WERI-Rb-1 (cell line): Measurements from ENCODE around the gene SLC22A23.

ENCODE experiments used
- DNase-seq: peaks from one replicate; pipeline ENCODE4 v3.0.0-alpha.2; 2020
- H3K27ac ChIP-seq: fragments of 250-450 bp; sonication (Bioruptor Pico); 2 replicates; pipeline ENCODE4 v1.5.1; 2020; ENCODE audit warnings: mild to moderate bottlenecking, moderate library complexity
- H3K27me3 ChIP-seq: fragments of 250-450 bp; sonication (Bioruptor Pico); 2 replicates; pipeline ENCODE4 v1.5.1; 2021; ENCODE audit warnings: mild to moderate bottlenecking, low read depth, moderate library complexity; ENCODE audit not compliant: insufficient read depth, severe bottlenecking
- H3K36me3 ChIP-seq: fragments of 250-450 bp; sonication (Bioruptor Pico); 2 replicates; pipeline ENCODE4 v1.5.1; 2020; ENCODE audit warnings: mild to moderate bottlenecking, moderate library complexity
- H3K4me3 ChIP-seq: 2 replicates; pipeline ENCODE4 v1.5.1; 2011; ENCODE audit warnings: low read depth, mild to moderate bottlenecking, control low read depth, low read length
- H3K9me3 ChIP-seq: fragments of 250-450 bp; sonication (Bioruptor Pico); 2 replicates; pipeline ENCODE4 v1.5.1; 2021; ENCODE audit warnings: mild to moderate bottlenecking, moderate library complexity; ENCODE audit not compliant: severe bottlenecking
- CTCF ChIP-seq: IDR thresholded peaks from 2 replicates; pipeline ENCODE4 v1.5.1; 2011; ENCODE audit warnings: low read depth, mild to moderate bottlenecking, control low read depth, inconsistent platforms, low read length

SLC22A23 gene

GRCh38 chr6:3233321-3233720 lies 223.5 kb downstream of the SLC22A23 start:
- no peak overlapping the region for H3K27ac ChIP-seq
- H3K27me3 ChIP-seq, result peaks cover 16% of the 10 kb centered on the region
- TF ChIP-seq CTCF, result no peak
- H3K9me3 ChIP-seq, result no peaks in the 10 kb centered on the region
- H3K4me3 ChIP-seq, result no peak overlapping the region
- peak; percentile 52 for DNase-seq
- no peaks in the 10 kb centered on the region for H3K36me3 ChIP-seq

GRCh38 chr6:3232017-3232945 lies 224.6 kb downstream of the SLC22A23 start:
- no peaks in the 10 kb centered on the region for H3K36me3 ChIP-seq
- H3K27ac ChIP-seq, result peak overlapping the region; percentile 80
- peak; percentile 48 for DNase-seq
- H3K9me3 ChIP-seq, result no peaks in the 10 kb centered on the region
- peak overlapping the region; percentile 73 for H3K4me3 ChIP-seq
- H3K27me3 ChIP-seq, result peaks cover 16% of the 10 kb centered on the region
- no peak for TF ChIP-seq CTCF

GRCh38 chr6:3231247-3232016 lies 225.4 kb downstream of the SLC22A23 start:
- Histone ChIP-seq H3K27me3 (peaks cover 16% of the 10 kb centered on the region), H3K9me3 (no peaks in the 10 kb centered on the region), H3K27ac (peak overlapping the region; percentile 80), H3K36me3 (no peaks in the 10 kb centered on the region), H3K4me3 (peak overlapping the region; percentile 73)
- no peak for TF ChIP-seq CTCF
- peak; percentile 95 for DNase-seq

GRCh38 chr6:3230900-3231246 lies 226.0 kb downstream of the SLC22A23 start:
- TF ChIP-seq CTCF, result no peak
- H3K4me3 ChIP-seq, result peak overlapping the region; percentile 73
- peak; percentile 55 for DNase-seq
- peaks cover 3% of the 10 kb centered on the region for H3K36me3 ChIP-seq
- no peaks in the 10 kb centered on the region for H3K9me3 ChIP-seq
- peak overlapping the region; percentile 80 for H3K27ac ChIP-seq
- peaks cover 16% of the 10 kb centered on the region for H3K27me3 ChIP-seq

- no peak for DNase-seq
- peaks cover 7% of the 10 kb centered on the region for H3K36me3 ChIP-seq
- peaks cover 16% of the 10 kb centered on the region for H3K27me3 ChIP-seq
- no peaks in the 10 kb centered on the region for H3K9me3 ChIP-seq
- H3K27ac ChIP-seq, result no peak overlapping the region
- no peak for TF ChIP-seq CTCF
- peak overlapping the region; percentile 74; the same call in 1 of the 2 replicates for H3K4me3 ChIP-seq
Measured at GRCh38 chr6:3230256-3230882, 226.5 kb downstream of the SLC22A23 start.
